SH-SY5Y (cell line): ENCODE results near the gene STMP1.

Source experiments
- GATA2 ChIP-seq: IDR thresholded peaks from 2 replicates; pipeline ENCODE4 v1.6.1; 2011; ENCODE audit warnings: mild to moderate bottlenecking, low read depth, low read length
- GATA3 ChIP-seq: IDR thresholded peaks from 2 replicates; pipeline ENCODE4 v1.6.1; 2011; ENCODE audit warnings: low read depth, mild to moderate bottlenecking, low read length, moderate library complexity

DNA sequence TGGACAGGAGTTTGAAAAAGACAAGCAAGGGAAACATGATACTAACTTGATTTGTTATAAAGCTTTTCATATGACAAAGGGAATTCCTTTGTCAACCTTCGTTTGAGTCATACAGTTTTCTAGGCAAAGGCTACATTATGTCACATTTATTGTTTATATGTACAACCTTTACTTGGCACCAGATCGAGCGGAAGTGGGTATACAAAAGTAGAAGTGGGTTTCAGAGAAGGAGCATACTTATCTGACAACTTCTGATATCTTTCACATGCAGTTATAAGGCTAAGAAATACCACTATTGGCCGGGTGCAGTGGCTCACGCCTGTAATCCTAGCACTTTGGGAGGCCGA lies 11.0 kb downstream of the STMP1 start:
- no peak for TF ChIP-seq GATA3
- no peak for TF ChIP-seq GATA2
